Eye (tissue), 1 donor: ENCODE data around the gene BSDC1.
"Not testable (repeated sequence)": the region's sequence is repeated elsewhere in the genome, so short reads cannot be mapped to it uniquely, and the experiment has no call there.

Experiments used
- DNase-seq: peaks from one replicate; pipeline ENCODE4 v3.0.0-alpha.2; 2015

The BSDC1 gene

GRCh38 chr1:32355778-32356177 is 38.5 kb downstream of the BSDC1 start:
- DNase-seq = not testable (repeated sequence)

GRCh38 chr1:32353886-32354570 is 40.2 kb downstream of the BSDC1 start:
- no peak for DNase-seq

- DNase-seq = no peak
Measured at GRCh38 chr1:32353431-32353830, 40.8 kb downstream of the BSDC1 start.

GRCh38 chr1:32352831-32353383 is 41.3 kb downstream of the BSDC1 start:
- DNase-seq = no peak

- no peak for DNase-seq
Measured at GRCh38 chr1:32352239-32352745, 41.9 kb downstream of the BSDC1 start.

- peak; percentile 99 for DNase-seq
Measured at GRCh38 chr1:32351399-32352238, 42.6 kb downstream of the BSDC1 start.

GRCh38 chr1:32350785-32351398 is 43.3 kb downstream of the BSDC1 start:
- no peak for DNase-seq

- no peak for DNase-seq
Measured at GRCh38 chr1:32349211-32349708, 45.0 kb downstream of the BSDC1 start.

- no peak for DNase-seq
Measured at GRCh38 chr1:32346532-32347157, 47.6 kb downstream of the BSDC1 start.

- DNase-seq = no peak
Measured at GRCh38 chr1:32345289-32345827, 48.9 kb downstream of the BSDC1 start.

GRCh38 chr1:32342704-32343103 is 51.5 kb downstream of the BSDC1 start:
- DNase-seq = no peak

- DNase-seq = no peak
Measured at GRCh38 chr1:32341971-32342370, 52.3 kb downstream of the BSDC1 start.

- DNase-seq = no peak
Measured at GRCh38 chr1:32341186-32341757, 53.0 kb downstream of the BSDC1 start.

GRCh38 chr1:32339363-32339978 is 54.8 kb downstream of the BSDC1 start:
- no peak for DNase-seq

- no peak for DNase-seq
Measured at GRCh38 chr1:32338637-32339145, 55.5 kb downstream of the BSDC1 start.

GRCh38 chr1:32337855-32338636 is 56.2 kb downstream of the BSDC1 start:
- DNase-seq = peak; percentile 83

- no peak for DNase-seq
Measured at GRCh38 chr1:32336963-32337675, 57.1 kb downstream of the BSDC1 start.

GRCh38 chr1:32336591-32336932 is 57.7 kb downstream of the BSDC1 start:
- no peak for DNase-seq

GRCh38 chr1:32335790-32336590 is 58.3 kb downstream of the BSDC1 start, which contains the start of gene MARCKSL1:
TSS of gene MARCKSL1 (minus strand) at chr1:32336233. CDS start at chr1:32336033, 200 bp downstream.
- peak; percentile 95 for DNase-seq
